Ecto neural progenitor cell (in vitro differentiated cells): ENCODE measurements around the gene BSN.
"Not testable (repeated sequence)": the region's sequence is repeated elsewhere in the genome, so short reads cannot be mapped to it uniquely, and the experiment has no call there.

Experiments used
- DNase-seq: peaks from one replicate; pipeline ENCODE4 v3.0.0-alpha.2; 2018; ENCODE audit warnings: low spot score

Gene BSN

DNA sequence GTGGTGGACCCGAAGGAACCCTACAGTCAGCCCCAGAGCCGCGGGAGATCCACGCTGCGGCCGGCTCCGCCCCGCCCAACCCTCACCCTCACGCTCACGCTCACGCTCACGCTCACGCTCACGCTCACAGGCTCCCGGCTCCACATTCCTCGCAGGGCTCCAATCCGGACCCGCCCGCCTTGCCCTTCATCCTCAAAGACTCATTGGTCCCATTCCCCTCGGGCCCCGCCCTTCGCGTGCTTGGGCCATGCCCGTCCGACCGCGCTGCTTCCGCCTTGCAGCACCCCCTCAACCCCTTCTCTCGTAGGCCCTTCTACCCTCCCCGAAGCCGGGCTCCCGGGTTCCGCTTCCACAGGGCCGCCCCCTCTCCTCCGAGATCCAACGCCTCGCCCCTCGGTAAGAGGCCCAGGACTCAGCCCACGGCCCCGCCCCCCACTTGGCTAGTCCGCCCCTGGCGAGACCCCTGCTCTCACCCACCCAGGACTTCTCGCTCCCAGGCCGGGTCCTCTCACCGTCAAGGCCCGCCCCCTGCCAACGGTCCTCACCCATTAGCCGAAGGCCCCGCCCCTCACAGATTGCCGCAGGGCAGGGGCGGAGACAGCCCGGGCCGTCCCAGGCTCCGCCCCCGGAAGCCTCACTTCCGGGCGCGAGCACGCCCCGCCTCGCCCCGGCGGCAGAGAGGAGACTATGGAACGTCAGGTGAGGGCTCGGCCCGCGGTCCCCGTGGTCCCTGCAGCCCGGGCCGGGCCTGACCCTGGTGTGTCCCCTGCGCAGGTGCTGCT is 119.6 kb downstream of the BSN start, which contains the start of gene APEH:
APEH (plus strand) TSS at position 637 of the 782 bp plus-strand sequence; CDS start at position 688, 51 bp downstream.
- DNase-seq = peak; percentile 98

DNA sequence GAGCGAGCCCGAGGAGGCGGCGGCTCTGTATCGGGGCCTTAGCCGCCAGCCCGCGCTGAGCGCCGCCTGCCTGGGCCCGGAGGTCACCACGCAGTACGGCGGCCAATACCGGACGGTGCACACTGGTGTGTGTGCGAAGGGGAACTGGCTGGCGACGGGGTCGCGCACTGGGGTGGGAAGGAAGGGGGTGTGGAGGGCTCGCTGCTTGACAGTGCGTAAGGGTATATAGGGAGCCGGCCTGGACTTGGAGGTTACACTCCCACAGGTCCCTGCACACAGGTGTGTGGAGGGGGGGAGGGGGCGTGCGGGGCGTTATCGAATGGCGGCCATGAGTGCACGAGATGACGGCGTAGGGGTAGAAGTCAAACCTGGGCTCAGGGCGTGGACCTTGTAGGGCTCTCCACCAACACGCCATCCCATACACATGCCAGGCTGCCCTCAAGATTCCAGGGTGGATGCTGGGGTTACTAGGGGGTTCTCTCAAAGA is 120.3 kb downstream of the BSN start:
- DNase-seq = no peak

DNA sequence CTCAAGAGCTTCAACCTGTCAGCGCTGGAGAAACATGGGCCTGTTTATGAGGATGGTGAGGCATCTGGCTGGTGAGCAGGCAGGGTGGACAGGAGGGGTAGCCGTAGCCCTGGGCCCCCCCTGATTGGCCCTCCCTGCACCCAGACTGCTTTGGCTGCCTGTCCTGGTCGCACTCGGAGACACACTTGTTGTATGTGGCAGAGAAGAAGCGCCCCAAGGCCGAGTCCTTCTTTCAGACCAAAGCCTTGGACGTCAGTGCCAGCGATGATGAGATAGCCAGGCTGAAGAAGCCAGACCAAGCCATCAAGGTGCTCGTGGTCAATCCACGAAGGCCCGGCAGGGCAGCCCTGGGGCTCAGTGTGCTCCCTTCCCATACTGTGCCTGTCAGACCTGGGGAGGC is 121.6 kb downstream of the BSN start:
- DNase-seq = no peak

DNA sequence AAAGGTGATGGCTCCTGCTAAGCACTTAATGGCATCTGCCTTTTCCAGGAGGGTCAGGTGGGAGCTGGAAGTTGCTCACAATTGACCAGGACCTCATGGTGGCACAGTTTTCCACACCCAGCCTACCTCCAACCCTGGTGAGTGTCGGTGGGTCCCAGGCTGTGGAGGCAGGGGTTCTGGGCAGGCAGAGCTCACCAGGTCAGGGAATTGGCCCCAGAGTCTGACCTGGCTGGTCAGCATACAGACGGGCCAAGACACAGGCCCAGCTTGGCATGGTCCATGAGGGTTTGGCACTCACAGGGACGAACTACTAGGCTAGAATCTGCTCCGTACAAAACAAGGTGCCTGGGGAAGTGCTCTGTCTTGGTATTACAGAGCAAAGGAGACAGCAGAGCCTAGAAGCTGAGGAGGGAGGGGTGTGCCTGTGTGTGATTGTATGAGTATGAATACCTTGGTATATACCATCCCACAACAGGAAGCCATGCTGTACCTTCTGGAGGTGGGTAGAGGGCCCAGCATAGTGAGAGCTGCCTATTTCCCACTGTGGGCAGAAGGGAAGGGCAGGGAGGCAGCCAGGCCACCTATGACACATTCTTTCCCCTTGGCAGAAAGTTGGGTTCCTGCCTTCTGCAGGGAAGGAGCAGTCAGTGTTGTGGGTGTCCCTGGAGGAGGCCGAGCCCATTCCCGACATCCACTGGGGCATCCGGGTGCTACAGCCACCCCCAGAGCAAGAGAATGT is 126.4 kb downstream of the BSN start:
- no peak for DNase-seq

DNA sequence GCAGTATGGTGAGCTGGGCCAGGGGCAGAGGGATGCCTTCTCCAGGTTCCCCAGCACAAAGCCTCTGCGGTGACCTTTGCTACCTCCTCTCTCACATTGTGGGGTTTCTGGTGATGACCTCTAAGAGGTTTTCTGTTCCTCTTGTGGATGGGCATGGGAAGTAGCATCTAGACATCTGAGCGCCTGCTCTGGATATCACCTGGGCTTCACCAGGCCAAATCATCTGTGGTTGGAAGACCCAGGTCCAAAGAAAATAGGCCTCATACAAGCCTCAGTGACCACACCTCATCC is 126.9 kb downstream of the BSN start:
- no peak for DNase-seq

DNA sequence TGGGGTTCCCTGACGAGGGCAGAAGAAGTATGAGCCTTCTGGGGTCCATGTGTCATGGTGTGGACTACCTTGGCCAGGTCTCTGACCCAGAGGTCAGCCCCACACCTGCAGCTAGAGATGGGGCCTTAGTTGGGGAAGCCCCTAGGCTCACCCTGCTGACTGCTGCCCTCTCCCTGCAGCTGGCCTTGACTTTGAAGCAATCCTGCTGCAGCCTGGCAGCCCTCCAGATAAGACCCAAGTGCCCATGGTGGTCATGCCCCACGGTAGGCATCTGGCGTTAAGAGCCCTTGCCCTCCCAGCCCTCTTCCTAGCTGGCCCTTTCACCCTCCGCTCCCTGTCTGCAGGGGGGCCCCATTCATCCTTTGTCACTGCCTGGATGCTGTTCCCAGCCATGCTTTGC is 127.3 kb downstream of the BSN start:
- DNase-seq = no peak

DNA sequence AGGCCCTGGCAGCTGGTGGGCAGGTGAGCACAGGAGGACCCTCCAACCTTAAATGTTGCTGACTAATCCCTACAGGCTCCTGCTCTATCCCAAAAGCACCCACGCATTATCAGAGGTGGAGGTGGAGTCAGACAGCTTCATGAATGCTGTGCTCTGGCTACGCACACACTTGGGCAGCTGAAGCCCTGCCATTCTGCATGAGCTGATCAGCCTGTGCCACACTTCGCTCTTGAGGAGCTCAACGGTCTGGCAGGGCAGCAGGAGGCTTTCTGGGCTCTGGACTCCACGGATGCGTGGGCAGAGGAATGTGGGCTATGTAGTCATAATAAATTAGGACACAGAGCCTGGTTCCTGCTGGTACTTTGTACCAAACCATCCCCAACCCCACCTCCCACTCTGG is 128.9 kb downstream of the BSN start:
- no peak for DNase-seq

DNA sequence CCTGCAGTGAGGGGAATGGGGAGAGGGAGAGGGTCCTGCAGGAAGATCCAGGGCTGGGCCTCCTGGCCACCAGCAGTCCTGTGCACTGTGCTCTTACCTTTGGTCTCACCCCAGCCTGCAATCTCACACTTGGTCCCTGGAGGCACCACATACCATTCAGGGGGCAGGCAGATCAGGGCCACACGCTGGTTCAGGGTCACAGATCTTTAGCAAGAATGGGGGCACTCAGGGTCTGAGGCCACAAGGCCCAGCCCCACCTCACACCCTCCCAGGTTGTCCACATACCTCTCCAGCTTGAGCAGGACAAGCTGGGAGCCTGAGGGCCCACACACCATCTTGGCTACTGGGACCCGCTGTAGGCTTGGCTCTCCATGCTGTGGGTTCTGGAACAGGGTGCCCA is 130.2 kb downstream of the BSN start:
- DNase-seq = not testable (repeated sequence)

DNA sequence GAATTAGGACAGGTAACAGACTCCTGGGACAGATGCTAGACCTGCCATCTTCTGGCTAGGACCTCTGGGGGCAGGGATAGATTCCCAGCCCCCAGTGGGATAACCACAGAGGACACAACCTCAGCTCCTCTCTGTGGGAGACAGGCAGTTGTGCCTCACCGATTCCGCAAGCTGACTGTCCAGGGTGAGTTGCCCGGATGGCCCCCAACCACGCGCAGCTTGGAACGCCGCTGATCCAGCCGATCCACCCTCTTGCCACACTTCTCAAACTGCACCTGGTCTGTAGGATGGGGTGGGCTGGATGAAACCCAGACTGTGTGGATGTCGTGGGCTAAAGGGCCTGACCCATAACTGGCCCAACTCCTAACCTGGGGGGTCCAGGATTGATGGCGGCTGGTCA is 130.8 kb downstream of the BSN start:
- not testable (repeated sequence) for DNase-seq

DNA sequence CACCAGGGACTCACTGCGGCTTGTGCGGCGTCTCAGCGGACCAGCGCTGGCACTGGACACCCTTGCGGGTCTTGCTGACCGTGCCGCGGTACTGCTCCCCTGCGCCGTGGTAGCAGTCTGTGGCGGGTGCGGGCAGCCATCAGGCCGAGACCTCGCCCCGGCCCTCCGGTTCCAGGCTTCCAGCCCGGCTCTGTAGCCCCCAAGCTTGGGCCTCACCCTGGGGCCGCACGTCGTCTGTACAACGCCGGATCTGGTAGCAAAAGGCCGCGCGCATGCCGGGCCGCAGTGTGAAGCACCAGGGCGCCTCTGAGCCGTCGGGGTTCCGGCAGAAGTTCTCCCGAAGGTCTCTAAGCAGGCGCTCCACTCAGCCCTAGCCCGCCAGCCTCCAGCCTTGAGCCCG is 131.6 kb downstream of the BSN start:
- DNase-seq = not testable (repeated sequence)

DNA sequence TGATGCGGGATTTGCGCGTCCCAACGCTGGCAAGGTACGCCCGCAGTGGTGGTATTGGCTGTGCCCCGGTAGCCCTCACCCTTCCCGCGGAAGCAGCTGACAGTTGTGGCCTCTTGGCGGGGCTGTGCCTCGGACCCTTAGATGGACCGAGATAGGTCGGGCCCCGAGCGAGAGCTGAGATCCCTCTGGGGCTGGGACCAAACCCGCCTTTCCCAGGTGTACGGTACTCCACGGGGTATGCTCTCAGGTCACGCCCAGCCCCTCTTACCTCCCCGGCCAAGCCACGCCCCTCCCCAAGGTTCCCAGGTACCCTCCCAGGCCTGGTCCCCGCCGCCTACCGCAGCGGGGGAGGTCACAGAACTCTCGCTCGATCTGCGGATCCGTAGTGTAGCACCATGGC is 132.1 kb downstream of the BSN start:
- DNase-seq = peak; percentile 78

DNA sequence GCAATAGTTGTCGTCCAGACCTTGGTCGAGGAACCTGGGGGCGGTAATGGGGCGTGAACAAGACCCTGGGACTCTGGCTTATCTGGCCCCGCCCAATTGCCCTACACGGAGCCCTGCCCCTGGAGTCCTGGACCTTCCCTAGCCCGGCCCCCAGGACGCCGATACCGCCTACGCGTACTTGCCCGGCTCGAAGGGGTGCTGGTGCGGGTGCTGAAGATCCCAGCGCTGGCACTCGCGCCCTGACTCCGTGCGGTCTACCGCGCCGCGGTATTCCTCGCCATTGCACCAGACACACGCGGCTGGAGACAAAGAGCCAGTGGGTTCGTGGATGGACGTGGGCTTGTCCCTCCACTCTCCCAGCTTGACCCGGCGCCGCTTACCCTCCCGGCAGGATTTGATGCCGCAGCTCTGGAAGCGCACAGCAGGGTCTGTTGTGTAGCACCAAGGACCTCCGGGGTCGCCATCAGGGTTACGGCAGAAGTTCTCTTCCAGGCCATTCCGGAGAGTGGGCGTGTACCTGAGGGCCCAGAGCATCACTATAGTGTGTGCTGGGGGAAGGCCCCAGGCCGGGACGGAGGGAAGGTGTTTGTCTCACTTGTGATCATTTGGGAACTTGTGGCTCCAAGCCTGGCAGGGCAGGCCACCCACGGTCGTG is 132.6 kb downstream of the BSN start:
- DNase-seq = peak; percentile 75

DNA sequence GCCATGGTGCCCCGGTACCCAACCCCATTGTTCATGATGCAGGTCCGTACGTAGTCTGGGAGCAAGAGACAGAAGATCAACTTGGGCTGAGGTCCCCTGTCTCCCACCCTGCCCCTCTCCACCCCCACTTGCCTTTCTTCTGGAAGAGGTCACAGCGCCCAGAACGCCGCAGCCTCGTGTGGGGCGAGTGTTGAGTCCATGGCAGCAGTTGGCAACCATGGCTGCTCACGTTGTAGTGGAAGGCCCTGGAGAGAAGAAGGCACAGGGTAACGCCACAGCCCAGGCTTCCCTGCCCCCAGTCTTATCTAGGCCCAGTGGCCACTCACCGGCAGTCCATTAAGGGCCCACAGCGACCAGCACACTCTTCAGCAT is 133.1 kb downstream of the BSN start:
- not testable (repeated sequence) for DNase-seq

DNA sequence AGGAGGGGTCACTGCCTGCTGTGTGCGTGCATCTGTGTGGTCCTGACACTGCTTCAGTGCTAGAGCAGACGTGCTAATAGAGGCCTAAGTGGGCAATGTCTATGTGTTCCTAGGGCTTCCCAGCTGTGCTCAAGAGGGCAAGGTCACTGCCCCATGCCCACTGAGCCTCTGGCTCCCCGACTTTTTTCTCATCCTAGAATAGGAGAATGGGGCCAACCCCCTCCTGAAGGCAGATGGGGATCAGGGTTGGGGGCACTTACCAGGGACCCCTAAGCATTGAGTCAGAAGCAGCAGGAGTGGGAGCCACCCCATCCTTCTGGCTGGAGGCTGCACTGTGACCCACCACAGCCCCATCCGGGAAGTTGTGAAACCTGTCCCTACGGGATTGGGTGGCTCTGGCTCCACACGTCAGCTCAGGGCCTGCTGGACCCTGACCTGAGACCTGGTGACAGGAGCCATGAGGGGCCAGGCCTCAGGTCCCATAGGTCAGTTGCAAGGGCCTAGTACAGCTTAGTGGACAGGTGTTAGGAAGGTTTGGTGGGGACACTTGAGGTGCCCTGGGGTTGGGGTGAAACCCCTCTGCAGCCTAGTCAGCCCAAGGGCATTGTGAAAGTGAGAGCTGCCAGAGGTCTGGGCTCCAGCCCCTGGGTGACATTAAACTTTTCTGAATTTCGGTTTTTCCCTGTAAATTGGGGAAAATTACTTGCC is 134.2 kb downstream of the BSN start:
- DNase-seq = not testable (repeated sequence)

DNA sequence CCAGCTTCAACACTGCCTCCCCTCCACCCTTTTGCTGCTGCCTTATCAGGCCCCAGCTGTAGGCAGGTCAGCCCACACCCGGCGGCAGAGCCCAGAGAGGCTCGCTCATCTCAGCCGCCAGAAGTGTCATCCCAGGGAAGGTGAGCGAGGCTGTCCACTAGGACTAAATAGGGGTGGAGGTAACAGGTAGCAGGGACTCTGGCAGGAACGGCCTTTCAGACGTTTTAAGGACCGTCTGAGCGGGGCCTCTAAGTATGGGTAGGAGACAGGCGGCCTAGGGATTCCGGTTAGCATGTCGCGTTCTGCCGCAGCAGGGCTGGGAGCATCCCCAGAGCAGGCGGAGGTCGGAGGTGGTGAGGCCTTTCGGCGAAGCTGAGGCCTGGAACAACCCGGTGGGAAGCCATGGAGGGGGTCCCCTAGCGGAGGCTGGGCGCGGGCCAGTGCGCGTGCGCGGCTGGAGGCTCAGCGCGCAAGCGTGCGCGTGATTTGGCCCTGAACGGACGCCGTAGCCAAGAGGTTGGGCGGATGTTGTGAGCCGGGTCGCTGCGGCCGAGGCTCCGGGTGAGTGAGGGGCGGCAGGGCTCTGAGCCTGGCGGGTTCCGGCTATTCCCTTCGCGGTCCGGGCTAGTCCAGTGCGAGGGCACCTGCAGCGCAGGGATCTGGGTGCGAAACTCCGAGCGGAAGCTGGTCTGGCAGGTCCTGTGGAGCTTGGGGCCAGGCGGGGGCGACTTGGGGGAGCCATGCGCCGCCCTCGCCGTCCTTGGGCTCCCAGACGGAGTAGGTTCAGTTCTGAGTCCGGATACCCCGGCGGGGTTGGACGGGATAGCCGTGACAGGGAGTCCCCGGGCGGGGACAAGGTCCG is 135.0 kb downstream of the BSN start, which contains the start of the genes MST1 and RNF123:
MST1 (minus strand) TSS at position 429 of the 862 bp plus-strand sequence. CDS start 783 bp downstream, outside the sequence.
RNF123 (plus strand) TSS at position 512 of the 862 bp plus-strand sequence. CDS start 1,609 bp downstream, outside the sequence.
- DNase-seq = peak; percentile 98

DNA sequence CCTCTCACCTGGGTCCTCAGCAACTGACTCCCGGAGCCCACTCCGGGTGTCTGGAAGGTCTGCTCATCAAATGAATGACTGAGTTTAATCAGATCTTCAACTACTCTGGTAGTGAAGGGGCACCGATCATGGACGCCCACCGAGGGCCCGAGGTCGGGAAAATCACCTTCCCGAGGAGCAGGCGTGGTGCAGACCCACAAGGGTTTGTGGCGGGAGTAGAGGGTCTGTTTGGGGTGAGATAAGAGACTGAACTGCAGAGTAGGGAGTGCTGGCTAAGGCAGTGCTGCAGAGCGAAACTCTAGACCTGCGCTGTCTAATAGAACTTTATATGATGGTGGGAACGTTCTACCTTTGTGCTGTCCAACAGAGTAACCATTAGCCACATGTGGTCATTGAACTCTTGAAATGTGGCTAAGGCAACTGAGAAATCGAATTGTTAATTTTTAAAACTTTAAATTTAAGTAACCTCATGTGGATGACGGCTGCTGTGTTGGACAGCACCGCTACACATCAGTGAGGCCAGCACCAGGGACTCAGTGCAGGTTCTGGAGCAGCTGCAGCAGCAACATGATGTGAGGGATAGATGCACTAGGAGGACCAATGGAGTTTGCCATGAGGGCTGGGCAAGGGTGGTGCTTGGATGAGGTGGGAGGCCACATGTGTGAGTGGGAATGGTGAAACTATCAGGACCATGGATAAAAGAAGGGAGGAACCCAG is 135.8 kb downstream of the BSN start:
- DNase-seq = not testable (repeated sequence)

DNA sequence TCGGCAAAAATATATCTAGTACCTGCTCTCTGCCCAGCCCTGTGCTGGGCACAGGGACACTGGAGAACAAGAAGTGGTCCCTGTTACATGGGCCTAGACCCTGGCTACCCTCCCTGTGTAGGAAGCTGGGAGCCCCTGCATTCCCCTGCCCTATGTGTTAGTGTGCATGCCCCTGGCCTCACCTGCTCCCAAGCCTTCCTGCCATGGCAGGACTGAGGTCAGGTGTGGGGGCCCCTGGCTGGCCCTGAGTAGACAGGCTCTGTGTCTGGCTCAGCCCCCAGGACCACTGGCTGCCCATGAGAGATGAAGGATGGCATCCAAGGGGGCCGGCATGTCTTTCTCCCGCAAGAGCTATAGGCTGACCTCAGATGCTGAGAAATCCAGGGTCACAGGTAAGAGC is 136.6 kb downstream of the BSN start:
- DNase-seq = not testable (repeated sequence)

DNA sequence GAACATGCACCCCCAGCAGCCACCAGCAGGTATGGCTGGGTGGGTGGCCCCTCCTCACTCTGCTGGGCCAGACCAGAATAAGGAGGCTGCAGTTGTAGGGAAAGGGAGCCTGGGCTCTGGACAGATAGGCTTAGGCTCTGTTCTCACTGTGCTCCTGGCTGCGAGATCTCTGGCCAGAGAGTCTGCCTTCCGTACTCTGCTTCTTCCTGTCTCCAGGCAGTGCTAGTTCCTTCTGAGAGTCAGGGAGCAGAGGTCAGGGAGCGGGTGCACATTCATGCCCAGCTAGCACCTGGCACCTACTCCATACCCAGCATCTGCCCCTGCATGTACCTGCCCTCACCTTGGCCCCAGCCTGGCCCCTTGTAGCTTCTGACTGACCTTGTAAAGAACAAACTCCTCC is 137.2 kb downstream of the BSN start:
- not testable (repeated sequence) for DNase-seq

DNA sequence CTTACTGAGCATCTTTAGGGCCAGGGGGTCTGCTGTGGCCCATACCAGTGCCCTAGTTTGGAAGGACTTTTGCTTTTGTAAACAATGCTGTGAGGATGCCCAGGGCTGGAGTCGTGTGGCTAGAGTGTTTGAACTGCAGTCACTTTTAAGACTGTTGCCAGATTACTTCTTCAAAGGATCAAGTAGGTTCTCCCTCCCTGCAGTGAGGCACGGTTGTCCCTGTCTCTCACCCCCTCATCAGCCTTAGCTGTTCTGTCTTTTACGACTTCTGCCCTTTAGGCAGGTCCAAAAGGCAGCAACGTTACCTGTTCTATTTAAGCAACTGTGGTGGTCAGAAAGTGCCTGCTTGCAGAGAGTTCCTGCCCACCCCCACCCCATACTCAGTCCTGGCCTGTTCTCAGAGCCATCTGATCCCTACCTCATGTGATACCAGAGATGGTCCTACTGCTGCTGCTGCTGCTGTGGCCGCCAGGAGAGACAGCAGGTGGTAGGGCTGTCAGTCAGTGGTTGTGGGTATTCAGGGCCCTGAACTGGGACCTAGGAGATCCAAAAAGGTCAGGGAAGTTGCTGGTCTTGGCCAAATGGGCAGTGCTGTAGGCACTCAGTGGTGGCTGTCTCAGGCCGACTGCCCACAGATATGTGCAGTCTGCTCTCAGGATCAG is 140.3 kb downstream of the BSN start:
- DNase-seq = not testable (repeated sequence)
